ENCODE measurements around the gene NAT14. TPM values are rescaled to one million over a fixed set of nuclear protein-coding genes. Genes with fewer than 3 reads are reported as not detected.

The NAT14 gene
- total RNA-seq, 1 experiment from 2014 or later, result 45.2 TPM

- Histone ChIP-seq H3K4me1 (peaks cover 13% of the 10 kb centered on the region), H3K4me3 (ENCODE audit: low read depth, low read length) (peak within 1 kb of the TSS; percentile 67), H3K27me3 (replicated peaks; ENCODE audit: control insufficient read depth, insufficient read depth, low read length) (no peaks in the 10 kb centered on the region), H3K36me3 (ENCODE audit: control insufficient read depth, insufficient read depth, low read length) (no peaks in the 10 kb centered on the region), H3K9me3 (no peaks in the 10 kb centered on the region)
- Mint-ChIP-seq H3K4me3 (ENCODE audit: unreplicated experiment) (peak within 1 kb of the TSS; percentile 81), H3K27ac (ENCODE audit: unreplicated experiment) (peak within 1 kb of the TSS; percentile 19), H3K36me3 (ENCODE audit: insufficient read depth, unreplicated experiment) (peaks cover 20% of the 10 kb centered on the region), H3K4me1 (ENCODE audit: low read depth, unreplicated experiment) (peaks cover 8% of the 10 kb centered on the region), H3K27me3 (ENCODE audit: insufficient read depth, unreplicated experiment) (peaks cover 5% of the 10 kb centered on the region), H3K9me3 (ENCODE audit: unreplicated experiment) (no peaks in the 10 kb centered on the region)
- intact Hi-C loops (cut with micrococcal nuclease; ENCODE audit: unreplicated experiment), result loop anchor here (1.0 to 2.0 kb wide), 3 partner anchors 9 to 42 kb away; partner anchors contain the start of gene ZNF628
- CTCF ChIA-PET, result interaction anchor here (0.6 to 1.1 kb wide), 18 partner anchors 14 to 316 kb away, joined by 3 to 20 read pairs (median 4); partner anchors contain the start of genes KMT5C, NAT14, TNNT1 and U2AF2
- TSS peak; percentile 83 for BruUV-seq (replicated peaks)
- peak; percentile 100 for DNase-seq
- no peak for TF ChIP-seq CTCF (IDR thresholded peaks at IDR 0.05; ENCODE audit: insufficient read depth in 1 of 2, low read depth in 1 of 2, low read length in 1 of 2, severe bottlenecking in 1 of 2, unreplicated experiment in 1 of 2)
- POLR2A ChIA-PET, result interaction anchor here (0.6 to 1.1 kb wide), 17 partner anchors 8 to 392 kb away, joined by 3 to 32 read pairs (median 4); partner anchors contain the start of genes FIZ1, KMT5C, NAT14 and TMEM238
Measured at GRCh38 chr19:55461259-55461973, 23.6 kb upstream of the NAT14 start, which contains the start of gene ISOC2. TSS of gene ISOC2 (minus strand) at chr19:55461642. CDS start at chr19:55456486, 5,156 bp downstream.

- no peaks in the 10 kb centered on the region for H3K36me3 ChIP-seq (ENCODE audit: control insufficient read depth, insufficient read depth, low read length)
- no peak for DNase-seq
- H3K4me3 ChIP-seq (ENCODE audit: low read depth, low read length), result peak overlapping the region; percentile 51
- intact Hi-C loops (cut with micrococcal nuclease; ENCODE audit: unreplicated experiment), result loop anchor here (1.0 to 2.0 kb wide), 3 partner anchors 10 to 41 kb away; partner anchors contain the start of gene ZNF628
- H3K27ac Mint-ChIP-seq (ENCODE audit: unreplicated experiment), result peak overlapping the region; percentile 19
- peaks cover 7% of the 10 kb centered on the region for H3K27me3 Mint-ChIP-seq (ENCODE audit: insufficient read depth, unreplicated experiment)
- H3K4me1 Mint-ChIP-seq (ENCODE audit: low read depth, unreplicated experiment), result peaks cover 11% of the 10 kb centered on the region
- H3K36me3 Mint-ChIP-seq (ENCODE audit: insufficient read depth, unreplicated experiment), result peaks cover 20% of the 10 kb centered on the region
- BruUV-seq (replicated peaks), result no TSS peak
- TF ChIP-seq CTCF (IDR thresholded peaks at IDR 0.05; ENCODE audit: insufficient read depth in 1 of 2, low read depth in 1 of 2, low read length in 1 of 2, severe bottlenecking in 1 of 2, unreplicated experiment in 1 of 2), result no peak
- ChIA-PET POLR2A (interaction anchor here (0.6 to 1.1 kb wide), 19 partner anchors 9 to 393 kb away, joined by 3 to 32 read pairs (median 4); partner anchors contain the start of genes FIZ1, KMT5C, NAT14 and TMEM238), CTCF (interaction anchor here (0.6 to 1.1 kb wide), 16 partner anchors 14 to 313 kb away, joined by 3 to 20 read pairs (median 4); partner anchors contain the start of genes KMT5C, NAT14, TNNT1 and U2AF2)
- no peaks in the 10 kb centered on the region for H3K27me3 ChIP-seq (replicated peaks; ENCODE audit: control insufficient read depth, insufficient read depth, low read length)
- H3K9me3 Mint-ChIP-seq (ENCODE audit: unreplicated experiment), result no peaks in the 10 kb centered on the region
- peak overlapping the region; percentile 81 for H3K4me3 Mint-ChIP-seq (ENCODE audit: unreplicated experiment)
- H3K4me1 ChIP-seq, result peaks cover 13% of the 10 kb centered on the region
- H3K9me3 ChIP-seq, result no peaks in the 10 kb centered on the region
Measured at GRCh38 chr19:55461974-55462626, 22.9 kb upstream of the NAT14 start.

DNA sequence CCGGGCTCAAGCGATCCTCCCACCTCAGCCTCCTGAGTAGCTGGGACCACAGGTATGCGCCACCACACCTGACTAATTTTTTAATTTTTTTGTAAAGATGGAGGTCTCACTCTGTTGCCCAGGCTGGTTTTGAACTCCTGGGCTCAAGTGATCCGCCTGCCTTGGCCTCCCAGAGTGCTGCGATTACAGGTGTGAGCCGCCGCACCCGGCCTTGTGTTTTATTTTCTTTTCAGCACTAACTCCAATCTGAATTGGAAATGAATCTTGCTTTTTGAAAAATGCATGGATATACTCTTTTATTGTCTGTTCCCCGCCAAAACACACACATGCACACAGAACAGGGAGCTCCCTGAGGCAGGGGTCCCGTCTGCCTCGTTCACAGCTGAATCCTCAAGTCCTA is 22.3 kb upstream of the NAT14 start:
- H3K27me3 ChIP-seq (replicated peaks; ENCODE audit: control insufficient read depth, insufficient read depth, low read length), result no peaks in the 10 kb centered on the region
- ChIA-PET POLR2A (interaction anchor here (1.1 kb wide), 1 partner anchor 14 kb away, joined by 4 read pairs; the partner anchor contains the start of gene ZNF628), CTCF (no interaction called here)
- H3K9me3 Mint-ChIP-seq (ENCODE audit: unreplicated experiment), result no peaks in the 10 kb centered on the region
- H3K4me1 Mint-ChIP-seq (ENCODE audit: low read depth, unreplicated experiment), result peaks cover 11% of the 10 kb centered on the region
- DNase-seq, result no peak
- H3K4me3 ChIP-seq (ENCODE audit: low read depth, low read length), result no peak overlapping the region
- peaks cover 13% of the 10 kb centered on the region for H3K4me1 ChIP-seq
- no peak for TF ChIP-seq CTCF (IDR thresholded peaks at IDR 0.05; ENCODE audit: insufficient read depth in 1 of 2, low read depth in 1 of 2, low read length in 1 of 2, severe bottlenecking in 1 of 2, unreplicated experiment in 1 of 2)
- no TSS peak for BruUV-seq (replicated peaks)
- intact Hi-C loops (cut with micrococcal nuclease; ENCODE audit: unreplicated experiment), result no loop called here
- no peaks in the 10 kb centered on the region for H3K36me3 ChIP-seq (ENCODE audit: control insufficient read depth, insufficient read depth, low read length)
- H3K36me3 Mint-ChIP-seq (ENCODE audit: insufficient read depth, unreplicated experiment), result peaks cover 20% of the 10 kb centered on the region
- H3K27me3 Mint-ChIP-seq (ENCODE audit: insufficient read depth, unreplicated experiment), result peaks cover 7% of the 10 kb centered on the region
- H3K9me3 ChIP-seq, result no peaks in the 10 kb centered on the region
- H3K27ac Mint-ChIP-seq (ENCODE audit: unreplicated experiment), result peak overlapping the region; percentile 27
- H3K4me3 Mint-ChIP-seq (ENCODE audit: unreplicated experiment), result peak overlapping the region; percentile 81

Measured in Caco-2 (cell line).